Measurements from ENCODE around the gene SPOPL. TPM values are rescaled to one million over a fixed set of nuclear protein-coding genes. Genes with fewer than 3 reads are reported as not detected.

Gene SPOPL
- total RNA-seq, 1 donor from 2014 or later = 15.1 TPM

DNA sequence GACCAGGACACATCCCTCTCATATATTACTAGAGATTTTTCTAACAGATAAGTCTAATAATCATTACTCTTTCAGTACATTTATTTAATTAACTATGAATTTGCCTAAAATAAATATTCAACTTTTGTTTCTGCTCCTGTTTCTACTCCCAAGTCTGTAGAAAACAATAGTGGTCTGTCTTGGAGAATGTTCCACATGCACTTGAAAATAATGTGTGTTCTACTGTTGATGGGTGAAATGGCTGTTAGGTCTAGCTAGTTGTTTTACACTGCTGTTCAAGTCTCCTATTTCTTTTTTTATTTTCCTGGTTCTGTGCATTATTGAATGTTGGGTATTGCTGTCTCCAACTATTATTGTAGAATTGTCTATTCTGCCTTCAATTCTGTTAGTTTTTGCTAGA is 47.2 kb downstream of the SPOPL start:
- no peaks in the 10 kb centered on the region for H3K27me3 Mint-ChIP-seq (ENCODE audit: low read depth)
- peaks cover 10% of the 10 kb centered on the region for H3K36me3 Mint-ChIP-seq (ENCODE audit: low read depth)
- no peaks in the 10 kb centered on the region for H3K9me3 Mint-ChIP-seq
- no peak for DNase-seq (ENCODE audit: low spot score)
- no peak overlapping the region for H3K27ac Mint-ChIP-seq
- intact Hi-C loops (cut with micrococcal nuclease) = no loop called here
- no peak overlapping the region for H3K4me3 Mint-ChIP-seq (ENCODE audit: low read depth)
- H3K4me1 Mint-ChIP-seq (ENCODE audit: low read depth) = no peaks in the 10 kb centered on the region

DNA sequence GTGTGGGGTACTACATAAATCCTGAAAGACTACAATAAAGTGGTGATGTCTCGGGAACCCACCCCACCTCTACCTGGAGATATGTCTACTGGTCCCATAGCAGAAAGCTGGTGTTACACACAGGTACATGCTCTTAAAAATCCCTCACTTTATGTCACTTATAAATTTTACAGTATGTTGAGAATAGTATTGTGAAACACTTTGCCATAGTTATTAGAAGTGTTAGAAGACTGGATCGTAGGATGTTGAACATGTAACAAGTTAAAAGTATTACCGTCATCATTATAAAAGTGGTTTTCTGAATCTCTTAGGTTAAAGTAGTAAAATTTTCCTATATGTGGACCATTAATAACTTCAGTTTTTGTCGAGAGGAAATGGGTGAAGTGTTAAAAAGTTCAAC is 48.6 kb downstream of the SPOPL start:
- DNase-seq (ENCODE audit: low spot score) = no peak
- Mint-ChIP-seq H3K4me1 (ENCODE audit: low read depth) (no peaks in the 10 kb centered on the region), H3K27me3 (ENCODE audit: low read depth) (no peaks in the 10 kb centered on the region), H3K36me3 (ENCODE audit: low read depth) (peaks cover 17% of the 10 kb centered on the region), H3K9me3 (no peaks in the 10 kb centered on the region), H3K4me3 (ENCODE audit: low read depth) (no peak overlapping the region), H3K27ac (no peak overlapping the region)
- intact Hi-C loops (cut with micrococcal nuclease) = no loop called here

DNA sequence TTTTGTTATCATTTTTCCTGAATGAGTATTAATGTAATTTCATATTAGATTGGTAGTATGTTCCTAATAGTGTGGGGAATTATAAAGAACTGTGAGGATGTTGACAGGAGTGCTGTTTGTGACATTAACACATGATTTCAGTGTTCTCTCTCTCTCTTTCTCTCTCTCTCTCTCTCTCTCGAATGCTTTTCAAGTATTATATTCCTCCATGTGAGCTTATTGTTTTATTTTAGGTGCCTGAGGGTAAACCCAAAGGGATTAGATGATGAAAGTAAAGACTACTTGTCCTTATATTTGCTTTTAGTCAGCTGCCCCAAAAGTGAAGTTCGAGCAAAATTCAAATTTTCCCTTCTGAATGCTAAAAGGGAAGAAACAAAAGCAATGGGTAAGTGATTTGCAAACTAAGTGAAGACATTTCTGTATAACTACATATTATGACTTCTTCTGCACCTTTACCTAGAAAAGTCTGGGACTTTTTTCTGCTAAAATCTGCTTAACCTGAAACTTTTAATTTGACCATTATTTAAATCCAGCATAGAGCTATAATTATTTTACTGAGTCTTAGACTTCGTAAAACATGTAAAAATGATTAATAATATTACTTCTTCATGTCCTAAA is 49.2 kb downstream of the SPOPL start:
- Mint-ChIP-seq H3K36me3 (ENCODE audit: low read depth) (peaks cover 17% of the 10 kb centered on the region), H3K27ac (no peak overlapping the region), H3K4me3 (ENCODE audit: low read depth) (no peak overlapping the region), H3K4me1 (ENCODE audit: low read depth) (no peaks in the 10 kb centered on the region), H3K9me3 (no peaks in the 10 kb centered on the region), H3K27me3 (ENCODE audit: low read depth) (no peaks in the 10 kb centered on the region)
- DNase-seq (ENCODE audit: low spot score) = no peak
- intact Hi-C loops (cut with micrococcal nuclease) = no loop called here

DNA sequence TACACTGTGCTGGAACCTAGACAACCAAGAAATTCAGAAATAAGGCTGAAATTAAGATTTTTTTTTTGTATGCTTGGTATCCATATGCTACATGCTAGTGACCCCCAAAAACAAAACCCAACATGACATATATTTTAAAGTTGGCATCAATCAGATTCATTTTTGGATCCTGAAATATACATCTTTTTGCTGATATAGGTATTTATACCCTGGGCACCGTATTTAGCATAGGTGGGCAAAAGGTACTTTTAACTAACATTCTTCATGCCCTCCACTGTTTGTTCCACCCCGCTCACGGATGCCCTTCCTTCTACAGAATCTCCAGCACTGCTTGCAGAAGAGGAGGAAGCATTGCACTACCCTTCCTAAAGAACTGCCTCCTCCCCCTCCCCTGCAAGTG is 52.6 kb downstream of the SPOPL start:
- no peaks in the 10 kb centered on the region for H3K4me1 Mint-ChIP-seq (ENCODE audit: low read depth)
- peaks cover 17% of the 10 kb centered on the region for H3K36me3 Mint-ChIP-seq (ENCODE audit: low read depth)
- no peak overlapping the region for H3K4me3 Mint-ChIP-seq (ENCODE audit: low read depth)
- H3K9me3 Mint-ChIP-seq = no peaks in the 10 kb centered on the region
- H3K27ac Mint-ChIP-seq = no peak overlapping the region
- no peak for DNase-seq (ENCODE audit: low spot score)
- no peaks in the 10 kb centered on the region for H3K27me3 Mint-ChIP-seq (ENCODE audit: low read depth)
- intact Hi-C loops (cut with micrococcal nuclease) = no loop called here

DNA sequence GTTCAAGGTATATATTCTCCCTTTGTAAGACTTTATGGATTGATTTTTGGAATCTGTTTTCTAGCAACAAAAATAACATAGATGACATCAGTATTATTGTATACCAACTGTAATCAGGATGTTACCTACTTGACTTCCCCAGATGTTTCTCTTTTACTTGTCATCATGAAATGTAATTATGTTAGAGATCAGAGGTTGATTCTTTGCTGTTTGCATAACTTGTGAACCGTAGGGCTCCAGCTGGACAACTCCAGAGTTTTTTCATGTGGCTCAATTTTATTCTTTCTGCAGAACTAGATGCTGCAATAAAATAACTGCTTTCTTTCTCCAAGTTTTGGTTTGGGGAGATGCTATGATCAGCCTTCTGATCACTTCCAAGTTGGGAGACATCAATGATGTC is 58.1 kb downstream of the SPOPL start:
- Mint-ChIP-seq H3K4me1 (ENCODE audit: low read depth) (no peaks in the 10 kb centered on the region), H3K27me3 (ENCODE audit: low read depth) (no peaks in the 10 kb centered on the region), H3K4me3 (ENCODE audit: low read depth) (no peak overlapping the region), H3K9me3 (no peaks in the 10 kb centered on the region), H3K36me3 (ENCODE audit: low read depth) (peaks cover 21% of the 10 kb centered on the region), H3K27ac (no peak overlapping the region)
- intact Hi-C loops (cut with micrococcal nuclease) = no loop called here
- no peak for DNase-seq (ENCODE audit: low spot score)

DNA sequence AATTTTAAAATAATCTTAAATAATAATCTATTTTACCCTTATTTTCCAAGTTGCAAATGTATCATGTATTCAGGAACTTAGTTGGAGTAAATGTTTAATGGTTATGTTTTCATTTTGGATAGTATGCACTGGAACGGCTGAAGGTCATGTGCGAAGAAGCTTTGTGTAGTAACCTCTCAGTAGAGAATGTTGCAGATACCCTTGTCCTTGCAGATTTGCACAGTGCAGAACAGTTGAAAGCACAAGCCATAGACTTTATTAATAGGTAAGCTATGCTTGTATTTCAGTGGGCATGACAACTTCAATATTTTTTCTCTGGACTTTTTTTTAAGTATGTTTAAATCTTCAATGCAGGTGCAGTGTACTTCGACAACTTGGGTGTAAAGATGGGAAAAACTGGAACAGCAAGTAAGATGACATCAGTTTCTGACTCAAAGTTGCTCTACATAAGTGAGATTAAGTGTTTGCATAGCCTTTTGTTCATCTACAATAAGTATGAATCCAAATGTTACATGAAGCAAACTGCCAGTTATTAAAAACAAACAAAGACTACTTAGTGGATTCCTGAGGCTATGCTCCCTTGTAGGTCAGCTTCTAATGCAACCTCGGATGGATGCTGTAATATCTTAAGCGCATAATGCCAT is 63.1 kb downstream of the SPOPL start:
- no peaks in the 10 kb centered on the region for H3K4me1 Mint-ChIP-seq (ENCODE audit: low read depth)
- no peaks in the 10 kb centered on the region for H3K9me3 Mint-ChIP-seq
- DNase-seq (ENCODE audit: low spot score) = no peak
- no peaks in the 10 kb centered on the region for H3K27me3 Mint-ChIP-seq (ENCODE audit: low read depth)
- no peak overlapping the region for H3K27ac Mint-ChIP-seq
- H3K36me3 Mint-ChIP-seq (ENCODE audit: low read depth) = peaks cover 20% of the 10 kb centered on the region
- intact Hi-C loops (cut with micrococcal nuclease) = no loop called here
- H3K4me3 Mint-ChIP-seq (ENCODE audit: low read depth) = no peak overlapping the region

DNA sequence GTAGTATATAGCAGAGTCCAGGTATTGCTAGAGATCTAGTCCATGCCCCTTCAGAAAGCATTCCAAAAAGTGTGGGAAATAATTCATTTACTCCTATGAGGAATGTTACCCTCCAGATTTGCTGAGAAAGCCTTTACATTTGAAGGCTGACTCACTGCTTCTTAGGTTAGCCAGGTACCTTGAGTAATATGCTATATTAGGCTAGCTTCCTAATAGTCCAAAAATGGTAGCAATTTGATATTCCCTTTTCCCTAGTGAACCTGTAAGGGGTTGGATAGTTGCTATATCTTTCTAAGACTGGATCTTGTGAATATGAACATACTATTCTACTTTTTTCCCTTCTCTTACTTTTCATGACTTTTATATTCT is 63.6 kb downstream of the SPOPL start:
- Mint-ChIP-seq H3K4me3 (ENCODE audit: low read depth) (no peak overlapping the region), H3K27me3 (ENCODE audit: low read depth) (no peaks in the 10 kb centered on the region), H3K4me1 (ENCODE audit: low read depth) (no peaks in the 10 kb centered on the region), H3K27ac (no peak overlapping the region), H3K36me3 (ENCODE audit: low read depth) (peaks cover 20% of the 10 kb centered on the region), H3K9me3 (no peaks in the 10 kb centered on the region)
- intact Hi-C loops (cut with micrococcal nuclease) = no loop called here
- DNase-seq (ENCODE audit: low spot score) = no peak

DNA sequence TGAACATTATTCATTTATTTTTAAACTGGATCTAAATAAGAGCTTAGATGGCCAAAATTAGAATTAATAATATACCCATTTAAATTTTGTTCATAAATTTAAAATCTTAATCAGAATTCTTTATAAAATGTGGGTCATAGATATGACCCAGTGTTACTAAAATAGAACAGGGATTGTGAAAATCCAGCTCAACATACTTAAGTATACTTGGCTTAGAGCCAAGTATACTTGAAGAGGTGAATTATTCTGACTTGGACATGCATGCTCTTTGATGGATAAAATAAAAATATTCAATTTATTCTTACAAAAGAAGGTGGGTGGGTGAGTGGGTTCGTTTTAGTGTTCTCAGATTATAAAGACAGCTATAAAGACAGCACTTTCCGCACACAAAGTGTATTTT is 70.7 kb downstream of the SPOPL start:
- no peaks in the 10 kb centered on the region for H3K4me1 Mint-ChIP-seq (ENCODE audit: low read depth)
- H3K27ac Mint-ChIP-seq = no peak overlapping the region
- intact Hi-C loops (cut with micrococcal nuclease) = no loop called here
- peaks cover 3% of the 10 kb centered on the region for H3K9me3 Mint-ChIP-seq
- H3K27me3 Mint-ChIP-seq (ENCODE audit: low read depth) = no peaks in the 10 kb centered on the region
- DNase-seq (ENCODE audit: low spot score) = no peak
- peaks cover 14% of the 10 kb centered on the region for H3K36me3 Mint-ChIP-seq (ENCODE audit: low read depth)
- no peak overlapping the region for H3K4me3 Mint-ChIP-seq (ENCODE audit: low read depth)

DNA sequence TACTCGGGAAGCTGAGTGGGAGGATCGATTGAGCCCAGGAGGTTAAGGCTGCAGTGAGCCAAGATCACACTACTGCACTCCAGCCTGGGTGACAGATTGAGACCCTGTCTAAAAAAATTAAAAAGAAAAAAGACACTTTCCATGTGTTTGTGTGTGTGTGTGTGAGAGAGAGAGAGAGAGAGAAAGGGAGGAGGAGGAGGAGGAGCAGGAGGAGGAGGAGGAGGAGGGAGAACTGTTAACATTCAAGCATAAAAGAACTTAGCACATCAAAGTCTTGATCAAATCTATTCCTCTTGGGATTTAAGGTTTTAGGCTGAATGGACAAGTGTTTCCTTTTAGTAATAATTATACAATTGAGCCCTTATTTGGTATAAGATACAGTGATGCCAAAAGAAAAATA is 75.5 kb downstream of the SPOPL start:
- Mint-ChIP-seq H3K9me3 (peaks cover 12% of the 10 kb centered on the region), H3K27ac (no peak overlapping the region), H3K27me3 (ENCODE audit: low read depth) (no peaks in the 10 kb centered on the region), H3K36me3 (ENCODE audit: low read depth) (peaks cover 14% of the 10 kb centered on the region), H3K4me1 (ENCODE audit: low read depth) (no peaks in the 10 kb centered on the region), H3K4me3 (ENCODE audit: low read depth) (no peak overlapping the region)
- intact Hi-C loops (cut with micrococcal nuclease) = no loop called here
- DNase-seq (ENCODE audit: low spot score) = no peak

DNA sequence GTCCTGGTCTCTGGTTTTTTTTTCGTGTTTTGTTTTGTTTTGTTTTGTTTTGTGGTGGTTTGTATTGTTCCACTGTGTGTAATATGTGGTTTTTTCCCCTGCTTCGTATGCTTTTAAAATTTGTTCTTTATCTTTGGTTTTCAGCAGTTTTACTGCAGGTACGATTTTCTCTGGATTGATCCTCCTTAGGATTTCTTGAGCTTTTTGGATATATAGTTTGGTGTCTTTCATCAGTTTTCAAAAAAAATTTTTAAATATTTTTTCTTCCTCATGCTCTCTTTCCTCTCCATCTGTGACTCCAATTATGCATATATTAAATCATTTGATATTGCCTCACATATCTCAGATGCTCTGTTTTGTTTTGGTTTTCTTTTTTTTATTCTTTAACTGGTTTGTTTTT is 78.0 kb downstream of the SPOPL start:
- no peak overlapping the region for H3K27ac Mint-ChIP-seq
- no peaks in the 10 kb centered on the region for H3K4me1 Mint-ChIP-seq (ENCODE audit: low read depth)
- intact Hi-C loops (cut with micrococcal nuclease) = no loop called here
- H3K4me3 Mint-ChIP-seq (ENCODE audit: low read depth) = no peak overlapping the region
- DNase-seq (ENCODE audit: low spot score) = no peak
- peaks cover 12% of the 10 kb centered on the region for H3K9me3 Mint-ChIP-seq
- no peaks in the 10 kb centered on the region for H3K27me3 Mint-ChIP-seq (ENCODE audit: low read depth)
- peaks cover 10% of the 10 kb centered on the region for H3K36me3 Mint-ChIP-seq (ENCODE audit: low read depth)

DNA sequence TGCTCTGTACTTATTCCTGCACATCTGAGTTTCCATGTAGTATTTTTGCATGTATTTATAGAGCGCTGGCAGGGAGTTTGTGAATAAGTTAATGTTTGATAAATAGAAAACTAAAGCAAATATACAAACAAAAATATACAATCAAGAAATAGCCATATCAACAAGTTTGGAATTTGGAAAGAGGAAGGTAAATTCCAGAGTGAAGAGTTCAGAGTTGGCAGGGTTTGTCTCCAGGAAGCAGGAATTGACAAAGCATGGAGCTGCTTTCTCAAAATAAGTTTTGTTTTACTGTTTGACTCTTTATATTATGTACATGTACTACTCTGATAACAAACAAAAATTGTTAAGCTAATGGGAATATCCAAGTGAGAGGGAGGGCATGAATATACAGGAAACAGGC is 80.3 kb downstream of the SPOPL start:
- H3K9me3 Mint-ChIP-seq = peaks cover 9% of the 10 kb centered on the region
- no peaks in the 10 kb centered on the region for H3K27me3 Mint-ChIP-seq (ENCODE audit: low read depth)
- H3K36me3 Mint-ChIP-seq (ENCODE audit: low read depth) = peaks cover 10% of the 10 kb centered on the region
- no peak for DNase-seq (ENCODE audit: low spot score)
- no peak overlapping the region for H3K4me3 Mint-ChIP-seq (ENCODE audit: low read depth)
- no peaks in the 10 kb centered on the region for H3K4me1 Mint-ChIP-seq (ENCODE audit: low read depth)
- intact Hi-C loops (cut with micrococcal nuclease) = no loop called here
- no peak overlapping the region for H3K27ac Mint-ChIP-seq

DNA sequence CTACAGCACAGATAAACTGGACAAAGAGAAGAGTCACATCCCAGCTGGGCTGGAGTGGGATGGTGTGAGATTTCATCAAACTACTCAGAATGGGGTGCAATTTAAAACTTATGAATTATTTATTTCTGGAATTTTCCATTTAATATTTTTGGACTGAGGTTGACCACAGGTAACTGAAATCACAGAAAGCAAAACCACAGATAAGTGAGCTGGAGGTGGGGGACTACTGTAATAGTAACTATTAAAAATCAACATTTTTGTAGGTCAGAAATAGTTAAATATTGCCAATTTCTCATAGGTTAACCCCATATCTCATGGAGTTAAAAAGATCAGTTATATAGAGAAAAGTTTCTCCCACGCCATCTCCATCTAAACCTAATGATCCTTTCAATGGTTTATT is 88.1 kb downstream of the SPOPL start:
- no peak overlapping the region for H3K27ac Mint-ChIP-seq
- no peaks in the 10 kb centered on the region for H3K9me3 Mint-ChIP-seq
- no peak for DNase-seq (ENCODE audit: low spot score)
- H3K4me1 Mint-ChIP-seq (ENCODE audit: low read depth) = no peaks in the 10 kb centered on the region
- no peaks in the 10 kb centered on the region for H3K36me3 Mint-ChIP-seq (ENCODE audit: low read depth)
- no peak overlapping the region for H3K4me3 Mint-ChIP-seq (ENCODE audit: low read depth)
- intact Hi-C loops (cut with micrococcal nuclease) = no loop called here
- H3K27me3 Mint-ChIP-seq (ENCODE audit: low read depth) = no peaks in the 10 kb centered on the region

DNA sequence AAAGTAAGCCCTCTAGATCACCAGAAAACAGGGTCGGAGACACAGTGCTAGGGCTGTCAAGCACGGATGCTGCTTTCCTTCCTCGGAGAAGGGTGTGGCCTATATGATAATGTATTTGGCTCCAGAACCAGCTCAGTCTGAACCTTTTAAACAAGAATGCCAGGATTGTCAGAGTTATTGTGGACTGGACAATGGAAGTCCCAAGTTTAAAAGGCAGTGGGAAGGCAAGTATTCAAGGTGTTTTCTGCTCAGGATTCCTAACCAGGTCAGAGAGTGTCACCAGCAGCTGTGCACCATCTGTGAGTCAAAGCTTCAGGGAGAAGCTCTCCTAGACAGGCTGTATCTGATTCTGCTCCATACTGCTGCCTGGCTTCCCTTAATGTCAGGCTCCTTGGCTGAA is 94.8 kb downstream of the SPOPL start:
- intact Hi-C loops (cut with micrococcal nuclease) = no loop called here
- Mint-ChIP-seq H3K27ac (no peak overlapping the region), H3K36me3 (ENCODE audit: low read depth) (no peaks in the 10 kb centered on the region), H3K27me3 (ENCODE audit: low read depth) (no peaks in the 10 kb centered on the region), H3K4me3 (ENCODE audit: low read depth) (no peak overlapping the region), H3K9me3 (no peaks in the 10 kb centered on the region), H3K4me1 (ENCODE audit: low read depth) (no peaks in the 10 kb centered on the region)
- DNase-seq (ENCODE audit: low spot score) = no peak
